ENCODE data around the gene GPR78. TPM values are rescaled to one million over a fixed set of nuclear protein-coding genes. Genes with fewer than 3 reads are reported as not detected.

GPR78 gene
- total RNA-seq, 1 donor from 2014 or later, result 23.1 TPM

GRCh38 chr4:8549352-8549931 lies 30.8 kb upstream of the GPR78 start:
- no peak overlapping the region for H3K27ac ChIP-seq
- no peaks in the 10 kb centered on the region for H3K4me1 ChIP-seq
- no peak for DNase-seq (ENCODE audit: extremely low spot score in 2 of 2)
- H3K36me3 ChIP-seq, result no peaks in the 10 kb centered on the region
- H3K9me3 ChIP-seq, result no peaks in the 10 kb centered on the region
- intact Hi-C loops (cut with DNase I), result no loop called here
- no peak overlapping the region for H3K4me3 ChIP-seq
- TF ChIP-seq CTCF (IDR thresholded peaks at IDR 0.05) (no peak), POLR2A (IDR thresholded peaks at IDR 0.05) (no peak), POLR2AphosphoS5 (IDR thresholded peaks at IDR 0.05; ENCODE audit: insufficient read depth in 1 of 2, low read depth in 1 of 2) (no peak)
- no peaks in the 10 kb centered on the region for H3K27me3 ChIP-seq

- no peak overlapping the region for H3K4me3 ChIP-seq
- no peaks in the 10 kb centered on the region for H3K4me1 ChIP-seq
- no peak for DNase-seq (ENCODE audit: extremely low spot score in 2 of 2)
- no peaks in the 10 kb centered on the region for H3K36me3 ChIP-seq
- no peak overlapping the region for H3K27ac ChIP-seq
- intact Hi-C loops (cut with DNase I), result no loop called here
- H3K9me3 ChIP-seq, result no peaks in the 10 kb centered on the region
- TF ChIP-seq POLR2A (IDR thresholded peaks at IDR 0.05) (no peak), CTCF (IDR thresholded peaks at IDR 0.05) (no peak), POLR2AphosphoS5 (IDR thresholded peaks at IDR 0.05; ENCODE audit: insufficient read depth in 1 of 2, low read depth in 1 of 2) (no peak)
- H3K27me3 ChIP-seq, result no peaks in the 10 kb centered on the region
Measured at GRCh38 chr4:8550691-8551090, 29.5 kb upstream of the GPR78 start.

GRCh38 chr4:8552024-8552423 lies 28.2 kb upstream of the GPR78 start:
- no peaks in the 10 kb centered on the region for H3K36me3 ChIP-seq
- no peaks in the 10 kb centered on the region for H3K4me1 ChIP-seq
- no peak overlapping the region for H3K27ac ChIP-seq
- DNase-seq (ENCODE audit: extremely low spot score in 2 of 2), result no peak
- no peaks in the 10 kb centered on the region for H3K9me3 ChIP-seq
- TF ChIP-seq CTCF (IDR thresholded peaks at IDR 0.05) (no peak), POLR2AphosphoS5 (IDR thresholded peaks at IDR 0.05; ENCODE audit: insufficient read depth in 1 of 2, low read depth in 1 of 2) (no peak), POLR2A (IDR thresholded peaks at IDR 0.05) (no peak)
- no peaks in the 10 kb centered on the region for H3K27me3 ChIP-seq
- intact Hi-C loops (cut with DNase I), result no loop called here
- H3K4me3 ChIP-seq, result no peak overlapping the region

GRCh38 chr4:8552581-8553205 lies 27.5 kb upstream of the GPR78 start:
- Histone ChIP-seq H3K9me3 (no peaks in the 10 kb centered on the region), H3K27me3 (no peaks in the 10 kb centered on the region), H3K4me3 (no peak overlapping the region), H3K36me3 (no peaks in the 10 kb centered on the region), H3K4me1 (no peaks in the 10 kb centered on the region), H3K27ac (no peak overlapping the region)
- no peak for DNase-seq (ENCODE audit: extremely low spot score in 2 of 2)
- intact Hi-C loops (cut with DNase I), result no loop called here
- TF ChIP-seq POLR2AphosphoS5 (IDR thresholded peaks at IDR 0.05; ENCODE audit: insufficient read depth in 1 of 2, low read depth in 1 of 2) (no peak), CTCF (IDR thresholded peaks at IDR 0.05) (no peak), POLR2A (IDR thresholded peaks at IDR 0.05) (no peak)

GRCh38 chr4:8553216-8553615 lies 27.0 kb upstream of the GPR78 start:
- H3K27ac ChIP-seq, result no peak overlapping the region
- intact Hi-C loops (cut with DNase I), result no loop called here
- DNase-seq (ENCODE audit: extremely low spot score in 2 of 2), result no peak
- no peaks in the 10 kb centered on the region for H3K36me3 ChIP-seq
- H3K4me1 ChIP-seq, result no peaks in the 10 kb centered on the region
- no peaks in the 10 kb centered on the region for H3K9me3 ChIP-seq
- H3K27me3 ChIP-seq, result no peaks in the 10 kb centered on the region
- TF ChIP-seq CTCF (IDR thresholded peaks at IDR 0.05) (no peak), POLR2AphosphoS5 (IDR thresholded peaks at IDR 0.05; ENCODE audit: insufficient read depth in 1 of 2, low read depth in 1 of 2) (no peak), POLR2A (IDR thresholded peaks at IDR 0.05) (no peak)
- H3K4me3 ChIP-seq, result no peak overlapping the region
